CD4-positive, CD25-positive, alpha-beta regulatory T cell (primary cell): ENCODE results near the gene AHI1. TPM values are rescaled to one million over a fixed set of nuclear protein-coding genes. Genes with fewer than 3 reads are reported as not detected.
A peak's percentile ranks its signal among the peaks of the same experiment; 100 is the strongest.

ENCODE experiments used
- ATAC-seq, 2 donors: fragments of 150-1000 bp; cut with Tn5 transposase; one replicate each; pipeline ENCODE4 v1.10.0; 2021; ENCODE audit warnings: low read depth in 2 of 2, moderate number of reproducible peaks in 2 of 2, moderate library complexity in 1 of 2
- DNase-seq, 3 donors: peaks; one replicate each; pipeline versions ENCODE4 v3.0.0 to v3.0.0-alpha.2; 2012 to 2022; ENCODE audit warnings: mixed read lengths in 1 of 3
- H3K27ac ChIP-seq: one replicate; pipeline ENCODE4 v1.7.0; 2013; ENCODE audit warnings: mild to moderate bottlenecking, low read length; ENCODE audit not compliant: insufficient read depth, poor library complexity, severe bottlenecking
- H3K27me3 ChIP-seq: one replicate; pipeline ENCODE4 v1.7.0; 2013; ENCODE audit warnings: low read length; ENCODE audit not compliant: control insufficient read depth, insufficient read depth
- H3K36me3 ChIP-seq: one replicate; pipeline ENCODE4 v1.7.0; 2013; ENCODE audit warnings: mild to moderate bottlenecking, low read length, moderate library complexity; ENCODE audit not compliant: control insufficient read depth, insufficient read depth
- H3K4me1 ChIP-seq: 2 replicates; pipeline ENCODE4 v1.7.0; 2013; ENCODE audit warnings: mild to moderate bottlenecking, low read length; ENCODE audit not compliant: insufficient read depth, control insufficient read depth, poor library complexity, severe bottlenecking
- H3K4me3 ChIP-seq: one replicate; pipeline ENCODE4 v1.7.0; 2013; ENCODE audit warnings: low read depth, mild to moderate bottlenecking, low read length, moderate library complexity
- H3K9me3 ChIP-seq, 2 experiments: 1 replicate in 1 of 2; 2 replicates in 1 of 2; pipeline ENCODE4 v1.7.0; 2013; ENCODE audit warnings: low read length in 2 of 2, mild to moderate bottlenecking in 1 of 2, moderate library complexity in 1 of 2; ENCODE audit not compliant: control insufficient read depth in 2 of 2
- H3K27ac Mint-ChIP-seq, 3 donors: one replicate each; pipeline ENCODE4 v1.8.0; 2020 to 2022; ENCODE audit warnings: mild to moderate bottlenecking in 3 of 3, mixed read lengths in 3 of 3, moderate library complexity in 2 of 3
- H3K27me3 Mint-ChIP-seq: one replicate; pipeline ENCODE4 v1.8.0; 2022; ENCODE audit warnings: mild to moderate bottlenecking, mixed read lengths
- H3K36me3 Mint-ChIP-seq: one replicate; pipeline ENCODE4 v1.8.0; 2020; ENCODE audit warnings: mixed read lengths
- H3K4me1 Mint-ChIP-seq, 4 donors: one replicate each; pipeline ENCODE4 v1.8.0; 2020 to 2022; ENCODE audit warnings: mixed read lengths in 4 of 4, mild to moderate bottlenecking in 1 of 4
- H3K4me3 Mint-ChIP-seq, 4 donors: one replicate each; pipeline ENCODE4 v1.8.0; 2020 to 2022; ENCODE audit warnings: mild to moderate bottlenecking in 4 of 4, mixed read lengths in 4 of 4, moderate library complexity in 3 of 4
- H3K9me3 Mint-ChIP-seq, 7 donors: one replicate each; pipeline ENCODE4 v1.8.0; 2020 to 2022; ENCODE audit warnings: mixed read lengths in 7 of 7, mild to moderate bottlenecking in 3 of 7, moderate library complexity in 2 of 7
- polyA plus RNA-seq, 4 donors: library from polyadenylated mRNA; unstranded; fragments of 300-500 nt; fragmentation: Illumina TruSeq; gene quantifications; one replicate each; pipeline ENCODE4 v1.2.3, GENCODE V29; 2021
- total RNA-seq: library from RNA; stranded (reverse); gene quantifications from one replicate; pipeline ENCODE4 v1.2.3, GENCODE V29; 2022

Gene AHI1
- total and polyA plus RNA-seq, 5 donors from 2014 or later: 1.3 to 12.9 (median 2.2) TPM

DNA sequence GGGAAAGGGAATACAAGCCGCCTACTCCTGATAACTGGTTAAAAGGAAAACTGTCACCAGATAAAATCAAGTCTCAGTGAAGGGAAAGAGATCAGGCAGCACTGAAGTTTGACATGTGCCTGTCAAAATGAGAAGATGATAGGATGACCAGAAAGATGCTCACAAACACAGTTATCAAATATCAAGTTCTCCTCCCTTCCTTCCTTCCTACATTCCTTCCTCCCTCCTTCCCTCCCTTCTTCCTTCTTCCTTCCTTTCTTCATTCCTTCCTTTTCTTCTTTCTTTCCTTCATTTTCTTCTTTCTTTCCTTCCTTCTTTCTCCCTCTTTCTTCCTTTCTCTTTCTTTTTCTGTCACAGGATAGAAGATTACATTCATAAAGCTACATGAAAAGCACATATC is 261.2 kb downstream of the AHI1 start:
- no peaks in the 10 kb centered on the region for H3K9me3 ChIP-seq
- Mint-ChIP-seq H3K4me1 (peaks cover 8 to 19% (median 11%) of the 10 kb centered on the region in 4 donors), H3K27me3 (no peaks in the 10 kb centered on the region), H3K4me3 (no peak overlapping the region), H3K36me3 (peaks cover 4% of the 10 kb centered on the region), H3K9me3 (no peaks in the 10 kb centered on the region), H3K27ac (peak overlapping the region; percentile 6 to 16 (median 7))
- no peaks in the 10 kb centered on the region for H3K27me3 ChIP-seq
- DNase-seq: no peak
- H3K4me3 ChIP-seq: no peak overlapping the region
- no peaks in the 10 kb centered on the region for H3K36me3 ChIP-seq
- no peak for ATAC-seq
- peaks cover 12% of the 10 kb centered on the region for H3K4me1 ChIP-seq
- no peak overlapping the region for H3K27ac ChIP-seq

DNA sequence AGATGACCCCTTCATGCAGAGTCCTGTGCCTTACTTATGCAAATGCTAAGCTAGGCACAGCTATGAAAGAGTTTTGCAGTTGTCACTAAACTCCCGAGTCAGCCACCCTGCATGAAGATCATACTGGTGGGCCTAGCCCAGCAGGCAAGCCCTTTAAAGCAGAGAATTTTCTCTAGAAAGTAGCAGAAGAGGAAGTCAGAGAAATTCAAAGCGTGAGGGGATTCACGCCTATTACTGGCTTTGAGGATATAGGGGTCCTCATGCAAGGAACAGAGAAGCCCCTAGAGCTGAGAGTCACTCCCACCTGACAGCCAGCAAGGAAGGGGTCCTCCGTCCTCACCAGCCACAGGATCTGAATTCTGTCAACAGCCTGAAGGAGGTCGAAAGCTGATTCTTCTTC is 261.8 kb downstream of the AHI1 start:
- no peak overlapping the region for H3K27ac Mint-ChIP-seq

DNA sequence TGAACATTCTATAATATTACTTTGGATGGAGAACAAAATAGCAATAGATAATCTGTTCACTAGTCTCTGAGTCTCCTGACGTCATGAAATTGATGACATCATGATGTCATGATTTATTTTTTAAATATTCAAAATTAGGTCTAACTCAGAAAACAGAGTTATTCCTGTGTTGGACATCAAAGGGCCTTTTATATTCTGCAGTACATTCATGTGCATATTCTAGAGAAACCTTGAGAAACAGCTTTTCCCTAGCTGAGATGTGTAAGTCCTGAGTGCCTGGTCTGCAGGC is 263.1 kb downstream of the AHI1 start:
- peak overlapping the region in 1 of 3 donors; percentile 21 for H3K27ac Mint-ChIP-seq
- H3K27me3 ChIP-seq: no peaks in the 10 kb centered on the region
- no peaks in the 10 kb centered on the region for H3K27me3 Mint-ChIP-seq
- H3K4me3 Mint-ChIP-seq: no peak overlapping the region
- no peak for ATAC-seq
- H3K36me3 ChIP-seq: no peaks in the 10 kb centered on the region
- no peak for DNase-seq
- H3K4me1 ChIP-seq: peaks cover 17% of the 10 kb centered on the region
- peaks cover 9 to 22% (median 16%) of the 10 kb centered on the region in 4 donors for H3K4me1 Mint-ChIP-seq
- H3K36me3 Mint-ChIP-seq: peaks cover 4% of the 10 kb centered on the region
- no peaks in the 10 kb centered on the region for H3K9me3 Mint-ChIP-seq
- no peak overlapping the region for H3K27ac ChIP-seq
- no peak overlapping the region for H3K4me3 ChIP-seq
- no peaks in the 10 kb centered on the region for H3K9me3 ChIP-seq

More for the DNA sequence above, 261.8 kb downstream of the AHI1 start:
- DNase-seq (no peak), ATAC-seq (no peak)
- Histone ChIP-seq H3K27me3 (no peaks in the 10 kb centered on the region), H3K27ac (no peak overlapping the region), H3K9me3 (no peaks in the 10 kb centered on the region), H3K4me1 (peaks cover 17% of the 10 kb centered on the region), H3K36me3 (no peaks in the 10 kb centered on the region), H3K4me3 (no peak overlapping the region)
- H3K36me3 Mint-ChIP-seq: peaks cover 4% of the 10 kb centered on the region
- no peaks in the 10 kb centered on the region for H3K27me3 Mint-ChIP-seq
- no peaks in the 10 kb centered on the region for H3K9me3 Mint-ChIP-seq
- H3K4me1 Mint-ChIP-seq: peaks cover 10 to 21% (median 15%) of the 10 kb centered on the region in 4 donors
- H3K4me3 Mint-ChIP-seq: no peak overlapping the region

DNA sequence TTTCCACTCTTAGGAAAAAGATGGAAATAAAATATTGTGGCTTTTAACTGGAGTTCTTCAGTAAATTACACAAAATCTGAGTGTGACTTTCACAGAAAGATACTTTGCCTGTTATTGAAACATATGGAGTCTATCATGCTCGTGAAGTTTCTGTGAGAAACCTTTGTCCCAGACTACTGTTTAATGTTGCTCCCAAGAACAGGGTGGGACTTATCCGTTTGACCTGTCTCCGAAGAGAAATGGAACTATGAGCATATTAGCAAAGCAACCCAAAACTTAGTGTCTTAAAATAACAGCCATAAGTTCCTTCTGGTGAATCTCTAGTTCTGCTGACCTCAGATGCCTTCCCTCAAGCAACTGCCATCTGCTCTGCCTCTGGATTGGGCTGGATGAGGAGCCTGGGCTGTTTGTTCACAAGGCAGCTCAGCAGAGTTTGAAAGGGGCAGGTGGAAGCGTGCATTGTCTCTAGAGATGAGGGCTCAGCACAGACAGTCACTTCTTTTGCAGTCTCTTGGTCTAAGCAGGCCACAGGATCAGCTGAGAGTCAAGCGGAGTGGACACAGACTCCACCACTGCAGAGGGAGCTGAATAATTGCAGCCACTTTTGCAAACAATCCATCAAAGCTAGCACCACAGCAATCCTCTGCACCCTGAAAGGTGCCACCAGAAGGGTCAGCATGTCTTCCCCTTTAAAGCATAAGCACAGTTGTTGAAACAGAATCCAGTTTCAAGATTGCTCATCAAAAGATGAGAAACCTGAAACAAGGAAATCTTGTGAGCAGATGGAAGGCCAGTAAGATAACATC is 263.7 kb downstream of the AHI1 start:
- Histone ChIP-seq H3K4me3 (no peak overlapping the region), H3K9me3 (no peaks in the 10 kb centered on the region), H3K4me1 (peaks cover 17% of the 10 kb centered on the region), H3K36me3 (no peaks in the 10 kb centered on the region), H3K27ac (no peak overlapping the region), H3K27me3 (no peaks in the 10 kb centered on the region)
- no peaks in the 10 kb centered on the region for H3K27me3 Mint-ChIP-seq
- H3K4me1 Mint-ChIP-seq: peaks cover 9 to 26% (median 16%) of the 10 kb centered on the region in 4 donors
- no peaks in the 10 kb centered on the region for H3K9me3 Mint-ChIP-seq
- DNase-seq (no peak), ATAC-seq (no peak)
- peaks cover 4% of the 10 kb centered on the region for H3K36me3 Mint-ChIP-seq
- peak overlapping the region in 1 of 3 donors; percentile 21 for H3K27ac Mint-ChIP-seq
- no peak overlapping the region for H3K4me3 Mint-ChIP-seq
